Calu3 (cell line): ENCODE measurements around the gene AGO4. TPM values are rescaled to one million over a fixed set of nuclear protein-coding genes. Genes with fewer than 3 reads are reported as not detected.
"Not testable (repeated sequence)": the region's sequence is repeated elsewhere in the genome, so short reads cannot be mapped to it uniquely, and the experiment has no call there.

Experiments
- BruUV-seq: library from RNA; stranded (reverse); fragments of 400-500 nt; replicated peaks from 2 replicates; lab custom pipeline; 2021; lab: Mats Ljungman, UMichigan
- CTCF ChIA-PET: fragments of 300-600 bp; sonication (Branson Sonifier 250); formaldehyde crosslinking; loops from one replicate; lab custom pipeline; 2022; ENCODE audit warnings: antibody characterized with exemption; lab: Charles Lee
- DNase-seq: peaks from one replicate; pipeline ENCODE4 v3.0.0; 2022
- H3K27ac Mint-ChIP-seq: one replicate; pipeline ENCODE4 v1.8.0; 2022; ENCODE audit warnings: mixed read lengths; ENCODE audit not compliant: unreplicated experiment
- H3K27me3 Mint-ChIP-seq: one replicate; pipeline ENCODE4 v1.8.0; 2022; ENCODE audit warnings: mixed read lengths; ENCODE audit not compliant: unreplicated experiment
- H3K36me3 Mint-ChIP-seq: one replicate; pipeline ENCODE4 v1.8.0; 2022; ENCODE audit warnings: mild to moderate bottlenecking, moderate library complexity, mixed read lengths; ENCODE audit not compliant: insufficient read depth, unreplicated experiment
- H3K4me1 Mint-ChIP-seq: one replicate; pipeline ENCODE4 v1.8.0; 2022; ENCODE audit warnings: mild to moderate bottlenecking, low read depth, mixed read lengths; ENCODE audit not compliant: unreplicated experiment
- H3K4me3 Mint-ChIP-seq: one replicate; pipeline ENCODE4 v1.8.0; 2022; ENCODE audit warnings: mild to moderate bottlenecking, low read depth, moderate library complexity, mixed read lengths; ENCODE audit not compliant: unreplicated experiment
- H3K9me3 Mint-ChIP-seq: one replicate; pipeline ENCODE4 v1.8.0; 2022; ENCODE audit warnings: low read depth, mixed read lengths; ENCODE audit not compliant: unreplicated experiment
- intact Hi-C: fragments of 100-400 bp; cut with micrococcal nuclease; formaldehyde crosslinking; loops from one replicate; pipeline ENCODE4 v1.10.0; 2022; ENCODE audit not compliant: unreplicated experiment
- total RNA-seq: library from RNA; stranded (reverse); gene quantifications from 2 replicates; pipeline ENCODE4 v1.2.3, GENCODE V29; 2022
- TF ChIP-seq, protein P1 (sequence below): fragments of 200-600 bp; IDR thresholded peaks from one replicate; pipeline ENCODE4 v1.8.0; 2022; ENCODE audit warnings: antibody characterized with exemption; ENCODE audit not compliant: unreplicated experiment

The AGO4 gene
- total RNA-seq, 1 experiment from 2014 or later, result 8.3 TPM

DNA sequence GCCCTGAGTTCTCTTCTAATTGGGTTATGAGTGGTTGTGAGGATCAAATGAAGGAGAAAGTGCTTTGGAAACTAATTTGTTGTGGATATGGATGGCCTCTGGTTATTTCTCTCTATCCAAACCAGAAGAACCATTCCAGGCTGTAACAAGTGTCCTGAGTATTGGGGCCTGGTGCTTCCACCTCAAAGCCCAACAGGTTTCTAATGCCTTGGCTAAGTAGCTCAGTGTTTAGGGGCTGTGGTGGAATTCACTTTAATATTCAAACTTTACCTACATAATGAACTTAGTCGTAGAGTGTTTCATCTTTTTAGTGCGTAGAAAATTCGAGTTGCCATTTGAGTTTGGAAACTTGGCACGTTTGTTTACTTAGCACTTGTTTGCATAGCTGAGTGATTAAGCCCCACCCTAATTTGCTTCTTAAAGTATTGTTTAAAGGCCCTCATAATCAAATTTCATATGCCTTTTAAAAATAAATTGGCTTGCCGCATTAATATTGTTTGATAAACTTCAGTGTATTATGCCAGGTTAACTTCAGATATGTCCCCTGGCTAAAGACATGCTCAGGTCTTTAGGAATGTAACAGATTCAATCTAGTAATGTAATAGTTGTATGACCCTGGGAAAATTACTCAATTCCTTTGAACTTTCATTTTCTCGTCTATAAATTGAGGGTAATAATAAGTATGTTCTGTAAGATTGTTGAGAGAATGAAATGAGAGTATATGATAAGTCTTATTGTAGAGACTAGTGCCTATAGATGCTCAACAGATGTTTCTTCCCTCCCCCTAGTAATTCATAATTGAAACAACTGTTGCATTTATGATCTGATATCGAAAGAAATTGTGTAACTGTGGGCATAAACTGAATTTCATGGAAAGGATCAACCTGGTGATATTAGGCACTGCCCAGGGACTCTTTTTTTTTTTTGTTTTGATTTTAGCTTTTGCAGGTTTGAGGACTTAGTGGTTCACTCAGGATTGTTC is 1.6 kb downstream of the AGO4 start:
- H3K36me3 Mint-ChIP-seq, result peaks cover 22% of the 10 kb centered on the region
- H3K27me3 Mint-ChIP-seq, result no peaks in the 10 kb centered on the region
- intact Hi-C loops, result no loop called here
- H3K4me1 Mint-ChIP-seq, result peaks cover 15% of the 10 kb centered on the region
- peak overlapping the region; percentile 78 for H3K4me3 Mint-ChIP-seq
- TSS peak; percentile 57 for BruUV-seq
- CTCF ChIA-PET, result no interaction called here
- no peak for DNase-seq
- no peaks in the 10 kb centered on the region for H3K9me3 Mint-ChIP-seq
- peak overlapping the region; percentile 76 for H3K27ac Mint-ChIP-seq
- TF ChIP-seq, protein P1, sequence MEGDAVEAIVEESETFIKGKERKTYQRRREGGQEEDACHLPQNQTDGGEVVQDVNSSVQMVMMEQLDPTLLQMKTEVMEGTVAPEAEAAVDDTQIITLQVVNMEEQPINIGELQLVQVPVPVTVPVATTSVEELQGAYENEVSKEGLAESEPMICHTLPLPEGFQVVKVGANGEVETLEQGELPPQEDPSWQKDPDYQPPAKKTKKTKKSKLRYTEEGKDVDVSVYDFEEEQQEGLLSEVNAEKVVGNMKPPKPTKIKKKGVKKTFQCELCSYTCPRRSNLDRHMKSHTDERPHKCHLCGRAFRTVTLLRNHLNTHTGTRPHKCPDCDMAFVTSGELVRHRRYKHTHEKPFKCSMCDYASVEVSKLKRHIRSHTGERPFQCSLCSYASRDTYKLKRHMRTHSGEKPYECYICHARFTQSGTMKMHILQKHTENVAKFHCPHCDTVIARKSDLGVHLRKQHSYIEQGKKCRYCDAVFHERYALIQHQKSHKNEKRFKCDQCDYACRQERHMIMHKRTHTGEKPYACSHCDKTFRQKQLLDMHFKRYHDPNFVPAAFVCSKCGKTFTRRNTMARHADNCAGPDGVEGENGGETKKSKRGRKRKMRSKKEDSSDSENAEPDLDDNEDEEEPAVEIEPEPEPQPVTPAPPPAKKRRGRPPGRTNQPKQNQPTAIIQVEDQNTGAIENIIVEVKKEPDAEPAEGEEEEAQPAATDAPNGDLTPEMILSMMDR, result no peak

DNA sequence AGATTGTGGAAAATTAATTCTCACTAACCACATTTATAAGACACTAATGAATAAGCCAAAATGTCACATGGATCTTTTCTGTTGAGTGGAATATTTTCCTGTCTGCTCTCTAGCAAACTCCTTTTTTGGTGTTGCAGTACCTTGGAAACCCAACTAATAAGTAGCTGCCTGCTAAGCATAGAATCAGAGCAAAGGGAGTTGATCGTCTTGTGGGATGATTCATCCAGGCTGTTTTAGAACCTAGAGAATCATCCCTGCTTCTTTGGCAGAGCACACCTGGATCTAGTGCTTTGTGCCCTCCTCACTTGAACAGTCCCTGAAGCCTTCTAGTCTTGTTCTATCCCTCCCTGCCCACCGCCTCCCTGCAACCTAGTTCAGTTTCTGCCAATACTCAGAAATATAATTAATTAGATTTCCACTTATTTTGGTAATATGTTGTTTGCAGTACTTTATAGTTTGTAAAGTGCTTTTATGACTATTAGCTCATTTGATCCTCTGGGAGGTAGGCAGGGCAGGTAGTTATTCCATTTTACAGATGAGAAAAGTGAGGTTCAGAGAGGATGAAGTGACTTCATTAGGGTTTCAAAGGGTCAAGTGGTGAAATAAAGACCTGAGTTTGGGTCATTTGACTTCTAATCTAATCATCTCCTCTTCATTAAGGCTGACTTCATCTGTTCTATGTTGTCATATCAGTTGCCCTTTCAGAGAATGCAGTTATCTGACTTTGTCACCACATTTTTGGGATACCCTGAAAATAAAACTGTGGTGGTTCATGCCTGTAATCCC is 2.5 kb downstream of the AGO4 start:
- Mint-ChIP-seq H3K4me1 (peaks cover 15% of the 10 kb centered on the region), H3K4me3 (peak overlapping the region; percentile 78), H3K36me3 (peaks cover 22% of the 10 kb centered on the region), H3K27ac (peak overlapping the region; percentile 3), H3K27me3 (no peaks in the 10 kb centered on the region), H3K9me3 (no peaks in the 10 kb centered on the region)
- TF ChIP-seq, protein P1, result no peak
- BruUV-seq, result no TSS peak
- CTCF ChIA-PET, result no interaction called here
- intact Hi-C loops, result no loop called here
- DNase-seq, result no peak

DNA sequence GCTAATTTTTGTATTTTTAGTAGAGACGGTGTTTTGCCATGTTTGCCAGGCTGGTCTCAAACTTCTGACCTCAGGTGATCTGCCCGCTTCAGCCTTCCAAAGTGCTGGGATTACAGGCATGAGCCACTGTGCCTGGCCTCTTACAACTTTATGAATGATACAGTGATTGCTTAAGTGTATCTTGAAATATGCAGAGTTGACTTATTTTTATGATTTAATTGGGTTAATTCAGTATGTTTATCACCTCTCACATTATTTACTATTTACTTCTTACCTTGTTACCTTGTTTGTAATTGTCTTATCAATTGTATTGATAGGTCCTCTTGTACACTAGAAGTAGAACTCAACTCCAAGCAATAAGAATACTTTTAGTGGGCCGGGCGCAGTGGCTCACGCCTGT is 4.9 kb downstream of the AGO4 start:
- intact Hi-C loops, BruUV-seq, CTCF ChIA-PET: not testable (repeated sequence)

DNA sequence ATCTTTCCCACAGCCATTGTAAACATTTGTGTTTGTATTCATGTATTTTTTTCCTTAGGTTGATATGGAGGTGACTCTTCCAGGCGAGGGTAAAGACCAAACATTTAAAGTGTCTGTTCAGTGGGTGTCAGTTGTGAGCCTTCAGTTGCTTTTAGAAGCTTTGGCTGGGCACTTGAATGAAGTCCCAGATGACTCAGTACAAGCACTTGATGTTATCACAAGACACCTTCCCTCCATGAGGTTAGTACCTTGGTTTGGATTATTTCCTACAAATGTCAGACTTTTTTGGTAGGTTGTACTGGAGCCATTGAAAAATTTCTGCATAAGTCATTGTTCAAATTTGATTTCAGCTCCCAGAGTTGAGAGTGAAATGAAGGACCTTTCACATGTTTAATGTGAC is 17.4 kb downstream of the AGO4 start:
- intact Hi-C loops, result no loop called here
- no TSS peak for BruUV-seq
- no peak overlapping the region for H3K27ac Mint-ChIP-seq
- H3K9me3 Mint-ChIP-seq, result no peaks in the 10 kb centered on the region
- TF ChIP-seq, protein P1, result no peak
- H3K27me3 Mint-ChIP-seq, result no peaks in the 10 kb centered on the region
- CTCF ChIA-PET, result interaction anchor here (0.6 kb wide), 1 partner anchor 222 kb away, joined by 4 read pairs; no protein-coding TSS in a partner anchor
- H3K4me1 Mint-ChIP-seq, result no peaks in the 10 kb centered on the region
- no peak for DNase-seq
- H3K36me3 Mint-ChIP-seq, result no peaks in the 10 kb centered on the region
- no peak overlapping the region for H3K4me3 Mint-ChIP-seq

More for the DNA sequence above, 4.9 kb downstream of the AGO4 start:
- DNase-seq, H3K4me3 Mint-ChIP-seq, H3K27ac Mint-ChIP-seq, H3K9me3 Mint-ChIP-seq, H3K27me3 Mint-ChIP-seq: not testable (repeated sequence)
- H3K4me1 Mint-ChIP-seq, result peaks cover 15% of the 10 kb centered on the region
- H3K36me3 Mint-ChIP-seq, result peaks cover 16% of the 10 kb centered on the region
